Measurements from ENCODE around the gene FCER1A. TPM values are rescaled to one million over a fixed set of nuclear protein-coding genes. Genes with fewer than 3 reads are reported as not detected.

FCER1A gene
- not detected in 2 replicates for total RNA-seq

GRCh38 chr1:159302095-159302494, at the start of gene FCER1A:
Gene FCER1A, plus strand, starts transcription at chr1:159302336. Its CDS starts 29 bp downstream, at chr1:159302365.
- H3K4me3 ChIP-seq (ENCODE audit: low read depth, low read length) = no peak within 1 kb of the TSS
- no peak for TF ChIP-seq CTCF (IDR thresholded peaks at IDR 0.05; ENCODE audit: insufficient read depth, low read length, poor library complexity, severe bottlenecking)
- DNase-seq (ENCODE audit: low read depth) = no peak
- H3K27me3 ChIP-seq (ENCODE audit: control insufficient read depth, insufficient read depth, low read length) = no peaks in the 10 kb centered on the region
- H3K36me3 ChIP-seq (ENCODE audit: control insufficient read depth, insufficient read depth, low read length) = no peaks in the 10 kb centered on the region

- Histone ChIP-seq H3K36me3 (ENCODE audit: control insufficient read depth, insufficient read depth, low read length) (no peaks in the 10 kb centered on the region), H3K27me3 (ENCODE audit: control insufficient read depth, insufficient read depth, low read length) (no peaks in the 10 kb centered on the region), H3K4me3 (ENCODE audit: low read depth, low read length) (no peak overlapping the region)
- no peak for TF ChIP-seq CTCF (IDR thresholded peaks at IDR 0.05; ENCODE audit: insufficient read depth, low read length, poor library complexity, severe bottlenecking)
- DNase-seq (ENCODE audit: low read depth) = no peak
These were observed 40.8 kb upstream of the FCER1A start for GRCh38 chr1:159261311-159261710.

- TF ChIP-seq CTCF (IDR thresholded peaks at IDR 0.05; ENCODE audit: insufficient read depth, low read length, poor library complexity, severe bottlenecking) = no peak
- Histone ChIP-seq H3K27me3 (ENCODE audit: control insufficient read depth, insufficient read depth, low read length) (no peaks in the 10 kb centered on the region), H3K4me3 (ENCODE audit: low read depth, low read length) (no peak overlapping the region), H3K36me3 (ENCODE audit: control insufficient read depth, insufficient read depth, low read length) (no peaks in the 10 kb centered on the region)
- no peak for DNase-seq (ENCODE audit: low read depth)
These were observed 40.2 kb upstream of the FCER1A start for GRCh38 chr1:159261721-159262494.

- no peaks in the 10 kb centered on the region for H3K27me3 ChIP-seq (ENCODE audit: control insufficient read depth, insufficient read depth, low read length)
- no peak for TF ChIP-seq CTCF (IDR thresholded peaks at IDR 0.05; ENCODE audit: insufficient read depth, low read length, poor library complexity, severe bottlenecking)
- no peak for DNase-seq (ENCODE audit: low read depth)
- H3K36me3 ChIP-seq (ENCODE audit: control insufficient read depth, insufficient read depth, low read length) = no peaks in the 10 kb centered on the region
- no peak overlapping the region for H3K4me3 ChIP-seq (ENCODE audit: low read depth, low read length)
These were observed 35.3 kb upstream of the FCER1A start for GRCh38 chr1:159266832-159267231.

GRCh38 chr1:159274631-159275030, 27.5 kb upstream of the FCER1A start:
- H3K4me3 ChIP-seq (ENCODE audit: low read depth, low read length) = no peak overlapping the region
- no peaks in the 10 kb centered on the region for H3K36me3 ChIP-seq (ENCODE audit: control insufficient read depth, insufficient read depth, low read length)
- no peak for TF ChIP-seq CTCF (IDR thresholded peaks at IDR 0.05; ENCODE audit: insufficient read depth, low read length, poor library complexity, severe bottlenecking)
- no peaks in the 10 kb centered on the region for H3K27me3 ChIP-seq (ENCODE audit: control insufficient read depth, insufficient read depth, low read length)
- no peak for DNase-seq (ENCODE audit: low read depth)

GRCh38 chr1:159275891-159276290, 26.2 kb upstream of the FCER1A start:
- no peaks in the 10 kb centered on the region for H3K36me3 ChIP-seq (ENCODE audit: control insufficient read depth, insufficient read depth, low read length)
- no peak for TF ChIP-seq CTCF (IDR thresholded peaks at IDR 0.05; ENCODE audit: insufficient read depth, low read length, poor library complexity, severe bottlenecking)
- no peak for DNase-seq (ENCODE audit: low read depth)
- no peaks in the 10 kb centered on the region for H3K27me3 ChIP-seq (ENCODE audit: control insufficient read depth, insufficient read depth, low read length)
- H3K4me3 ChIP-seq (ENCODE audit: low read depth, low read length) = no peak overlapping the region
